HFFc6 (cell line): Measurements from ENCODE around the gene ANAPC2. TPM values are rescaled to one million over a fixed set of nuclear protein-coding genes. Genes with fewer than 3 reads are reported as not detected.

Experiments
- DNase-seq: peaks from one replicate; pipeline ENCODE4 v3.0.0-alpha.2; 2018
- H3K27ac Mint-ChIP-seq: 2 replicates; pipeline ENCODE4 v1.8.0; 2020; ENCODE audit warnings: mild to moderate bottlenecking, mixed read lengths
- H3K27me3 Mint-ChIP-seq: 2 replicates; pipeline ENCODE4 v1.8.0; 2021; ENCODE audit warnings: mild to moderate bottlenecking, moderate library complexity, mixed read lengths; ENCODE audit not compliant: insufficient read depth
- H3K36me3 Mint-ChIP-seq: 2 replicates; pipeline ENCODE4 v1.8.0; 2021; ENCODE audit warnings: low read depth, mixed read lengths
- H3K4me1 Mint-ChIP-seq: 2 replicates; pipeline ENCODE4 v1.8.0; 2020; ENCODE audit warnings: low read depth, mixed read lengths
- H3K4me3 Mint-ChIP-seq: 2 replicates; pipeline ENCODE4 v1.8.0; 2020; ENCODE audit warnings: mild to moderate bottlenecking, moderate library complexity, mixed read lengths
- H3K9me3 Mint-ChIP-seq: 2 replicates; pipeline ENCODE4 v1.8.0; 2020; ENCODE audit warnings: mild to moderate bottlenecking, mixed read lengths
- CTCF ChIP-seq: fragments of 200-600 bp; sonication (generic); IDR thresholded peaks from 2 replicates; pipeline ENCODE4 v1.5.0; 2021; ENCODE audit warnings: antibody characterized with exemption, mild to moderate bottlenecking
- total RNA-seq, 6 experiments: library from RNA; stranded (reverse); fragmentation: NEBNext Ultra II Directional; extraction: Animal tissue kit (Norgen Biotek cat#: 25700); gene quantifications; 2 replicates in 1 of 6; 3 replicates in 5 of 6; pipeline ENCODE4 v1.2.3, GENCODE V29; 2021

Gene ANAPC2
- total RNA-seq, 6 experiments from 2014 or later = 34.8 to 41.5 (median 37.4) TPM

GRCh38 chr9:137180491-137180890, 7.9 kb downstream of the ANAPC2 start:
- H3K9me3 Mint-ChIP-seq = no peaks in the 10 kb centered on the region
- H3K4me1 Mint-ChIP-seq = peaks cover 11% of the 10 kb centered on the region
- H3K36me3 Mint-ChIP-seq = peaks cover 4% of the 10 kb centered on the region; the same call in 1 of the 2 replicates
- H3K27me3 Mint-ChIP-seq = peaks cover 4% of the 10 kb centered on the region; the same call in 1 of the 2 replicates
- no peak overlapping the region for H3K27ac Mint-ChIP-seq
- no peak overlapping the region for H3K4me3 Mint-ChIP-seq
- no peak for TF ChIP-seq CTCF
- no peak for DNase-seq

GRCh38 chr9:137179761-137180160, 8.6 kb downstream of the ANAPC2 start:
- no peak for DNase-seq
- Mint-ChIP-seq H3K36me3 (peaks cover 4% of the 10 kb centered on the region; the same call in 1 of the 2 replicates), H3K9me3 (no peaks in the 10 kb centered on the region), H3K27ac (no peak overlapping the region), H3K4me3 (no peak overlapping the region), H3K27me3 (peaks cover 4% of the 10 kb centered on the region; the same call in 1 of the 2 replicates), H3K4me1 (peaks cover 11% of the 10 kb centered on the region)
- no peak for TF ChIP-seq CTCF

DNA sequence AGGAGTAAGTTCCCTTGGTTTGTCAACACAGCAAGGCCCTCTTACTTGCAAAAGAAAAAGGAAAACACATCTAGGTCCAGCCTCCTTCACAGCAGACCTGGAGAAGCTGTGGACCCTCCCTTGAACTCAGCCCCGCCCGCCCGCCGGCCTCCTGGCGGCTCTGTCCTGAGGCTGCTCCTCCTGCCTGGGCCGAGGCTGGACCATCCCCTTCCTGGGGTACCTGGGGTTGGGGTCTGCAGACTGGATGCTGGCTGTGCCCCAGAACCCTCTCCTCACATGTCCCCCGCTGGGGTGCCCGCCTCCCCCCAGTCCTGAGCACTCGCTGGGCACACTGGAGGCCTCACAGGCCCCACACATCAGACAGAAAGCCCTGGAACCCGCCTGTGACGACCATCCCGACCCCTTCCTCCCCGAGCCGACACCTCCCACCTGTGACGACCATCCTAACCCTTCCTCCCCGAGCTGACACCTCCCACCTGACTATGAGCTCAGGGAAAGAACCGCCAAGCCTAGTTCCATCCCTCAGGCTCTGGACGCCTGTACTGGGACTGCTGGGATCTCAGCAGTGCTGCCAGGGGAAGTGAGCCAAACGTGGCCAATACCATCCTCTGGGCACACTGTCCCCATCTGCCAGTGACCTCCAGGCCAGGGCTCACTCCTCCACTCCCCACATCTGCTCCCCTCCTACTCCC, 9.3 kb downstream of the ANAPC2 start:
- no peak for DNase-seq
- no peak for TF ChIP-seq CTCF
- Mint-ChIP-seq H3K4me1 (peaks cover 11% of the 10 kb centered on the region), H3K27ac (no peak overlapping the region), H3K27me3 (peaks cover 3% of the 10 kb centered on the region; the same call in 1 of the 2 replicates), H3K9me3 (no peaks in the 10 kb centered on the region), H3K4me3 (no peak overlapping the region), H3K36me3 (peaks cover 4% of the 10 kb centered on the region; the same call in 1 of the 2 replicates)

DNA sequence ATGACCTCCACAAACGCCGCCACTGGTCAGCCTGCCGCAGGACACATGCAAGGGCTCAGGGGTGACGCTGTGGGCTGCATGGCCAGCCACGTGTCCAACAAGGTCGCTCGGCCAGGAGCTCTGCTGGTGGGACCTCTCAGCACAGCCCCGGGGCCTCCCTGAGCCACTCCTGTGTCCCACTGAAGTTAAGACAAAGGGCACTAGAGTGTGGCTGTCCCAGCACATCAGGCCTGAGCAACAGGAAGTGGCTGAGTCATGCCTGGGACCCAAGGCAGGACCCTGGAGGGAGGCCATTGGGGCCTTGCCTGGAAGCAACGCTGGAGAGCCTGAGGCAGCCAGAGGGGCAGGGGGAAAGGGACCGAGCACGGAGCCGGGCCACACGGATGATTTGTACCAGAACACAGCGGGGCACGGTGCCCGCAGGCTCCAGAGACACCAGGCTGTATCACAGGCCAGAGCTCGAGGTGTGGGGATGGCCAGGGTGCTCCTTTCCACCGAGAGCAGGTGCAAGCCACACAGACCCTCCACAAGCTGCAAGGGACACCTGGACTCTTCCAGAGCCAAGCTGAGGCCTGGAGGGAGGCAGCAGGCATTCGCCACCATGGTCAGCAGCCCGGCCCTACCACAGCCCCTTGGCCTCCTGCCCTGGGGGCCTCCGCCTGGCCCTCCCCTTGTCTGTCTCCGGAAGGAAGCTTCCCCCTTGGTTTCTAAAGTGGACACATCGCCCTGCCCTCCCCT, 10.0 kb downstream of the ANAPC2 start:
- Mint-ChIP-seq H3K4me1 (peaks cover 11% of the 10 kb centered on the region), H3K36me3 (peaks cover 4% of the 10 kb centered on the region; the same call in 1 of the 2 replicates), H3K4me3 (no peak overlapping the region), H3K27ac (no peak overlapping the region), H3K9me3 (no peaks in the 10 kb centered on the region), H3K27me3 (peaks cover 5% of the 10 kb centered on the region; the same call in 1 of the 2 replicates)
- no peak for DNase-seq
- TF ChIP-seq CTCF = no peak

- Mint-ChIP-seq H3K4me3 (no peak overlapping the region; the same call in 1 of the 2 replicates), H3K9me3 (no peaks in the 10 kb centered on the region), H3K27me3 (peaks cover 2% of the 10 kb centered on the region; the same call in 1 of the 2 replicates), H3K36me3 (no peaks in the 10 kb centered on the region), H3K27ac (no peak overlapping the region), H3K4me1 (peaks cover 11% of the 10 kb centered on the region)
- TF ChIP-seq CTCF = peak; percentile 58
- DNase-seq = no peak
Measured at GRCh38 chr9:137176302-137177182, 11.8 kb downstream of the ANAPC2 start.
